22Rv1 (cell line): ENCODE measurements around the gene MYCBPAP.

Experiments
- CTCF ChIP-seq: fragments of 450-650 bp; IDR thresholded peaks from 2 replicates; pipeline ENCODE4 v1.5.1; 2017; ENCODE audit warnings: mild to moderate bottlenecking
- ZFX ChIP-seq: fragments of 450-650 bp; IDR thresholded peaks from 2 replicates; pipeline ENCODE4 v1.6.1; 2017; ENCODE audit warnings: antibody characterized with exemption, borderline replicate concordance

DNA sequence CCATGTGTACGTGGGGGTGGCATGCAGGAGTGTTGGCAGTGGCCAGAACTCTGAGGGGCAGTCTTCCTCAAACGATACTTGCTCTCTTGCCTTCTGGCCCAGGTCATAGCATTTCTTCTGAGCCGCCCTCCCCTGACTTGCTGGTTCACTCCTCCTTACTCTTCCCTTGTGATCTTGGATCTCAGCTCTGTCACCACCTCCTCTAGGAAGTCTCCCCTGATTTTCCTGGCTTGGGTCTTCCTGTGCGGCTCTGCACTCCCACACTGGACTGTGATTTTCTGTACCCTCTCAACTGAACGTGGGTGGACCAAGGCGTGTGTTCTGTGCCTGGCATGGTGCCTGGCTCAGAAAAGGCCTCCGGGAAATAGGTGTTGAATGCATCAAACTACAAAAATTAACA is 27.2 kb downstream of the MYCBPAP start:
- TF ChIP-seq CTCF (no peak), ZFX (no peak)
